Hepatocyte (in vitro differentiated cells): ENCODE measurements around the gene CPNE4.

Experiments used
- CTCF ChIP-seq: fragments of 200-600 bp; sonication (generic); IDR thresholded peaks from 2 replicates; pipeline ENCODE4 v1.5.1; 2016; ENCODE audit warnings: antibody characterized with exemption, mild to moderate bottlenecking; ENCODE audit not compliant: poor library complexity
- EZH2 ChIP-seq: fragments of 200-600 bp; sonication (generic); IDR thresholded peaks from 2 replicates; pipeline ENCODE4 v1.6.1; 2016; ENCODE audit warnings: antibody characterized with exemption, mild to moderate bottlenecking, borderline replicate concordance

- TF ChIP-seq CTCF (no peak), EZH2 (no peak)
These were observed 543.7 kb downstream of the CPNE4 start for GRCh38 chr3:131491084-131491483.
